Tibial nerve (tissue), 4 donors: ENCODE data around the gene ARCN1.

ENCODE experiments used
- EP300 ChIP-seq, 2 donors: sonication (generic); formaldehyde crosslinking; IDR thresholded peaks; one replicate each; pipeline ENCODE4 v1.6.1; 2017; ENCODE audit warnings: antibody characterized with exemption in 2 of 2, mild to moderate bottlenecking in 1 of 2
- POLR2A ChIP-seq, 2 donors: fragments of 450-650 bp; IDR thresholded peaks; one replicate each; pipeline ENCODE4 v1.6.1; 2017; ENCODE audit warnings: antibody characterized with exemption in 2 of 2, mild to moderate bottlenecking in 2 of 2, moderate library complexity in 2 of 2
- TF ChIP-seq, protein P1 (sequence below), 5 experiments: fragments of 200-600 bp in 3 of 5; fragments of 450-650 bp in 2 of 5; sonication (generic) in 3 of 5; IDR thresholded peaks; one replicate each; pipeline ENCODE4 v1.5.1; 2016 to 2019; ENCODE audit warnings: antibody characterized with exemption in 5 of 5, mild to moderate bottlenecking in 3 of 5, moderate library complexity in 2 of 5

DNA sequence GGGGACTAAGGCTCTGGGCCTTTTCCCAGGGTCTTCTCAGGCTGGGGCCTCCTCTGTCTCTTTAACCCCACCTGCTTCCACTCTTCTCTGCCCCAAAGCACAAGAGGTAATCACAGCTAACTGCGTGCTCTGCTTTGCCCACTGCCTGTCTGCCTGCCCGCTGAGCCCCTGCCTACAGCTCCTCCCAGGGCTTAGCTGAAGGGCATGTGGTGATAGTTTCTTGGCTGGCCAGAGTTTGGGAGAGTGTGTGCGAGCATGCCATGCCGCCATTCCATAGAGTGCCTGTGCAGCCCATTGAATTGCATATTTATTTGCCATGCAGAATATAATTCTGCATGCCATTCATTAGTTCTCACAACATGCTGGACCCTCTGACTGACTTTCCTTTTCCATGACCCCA, 67.7 kb downstream of the ARCN1 start:
- TF ChIP-seq, protein P1, sequence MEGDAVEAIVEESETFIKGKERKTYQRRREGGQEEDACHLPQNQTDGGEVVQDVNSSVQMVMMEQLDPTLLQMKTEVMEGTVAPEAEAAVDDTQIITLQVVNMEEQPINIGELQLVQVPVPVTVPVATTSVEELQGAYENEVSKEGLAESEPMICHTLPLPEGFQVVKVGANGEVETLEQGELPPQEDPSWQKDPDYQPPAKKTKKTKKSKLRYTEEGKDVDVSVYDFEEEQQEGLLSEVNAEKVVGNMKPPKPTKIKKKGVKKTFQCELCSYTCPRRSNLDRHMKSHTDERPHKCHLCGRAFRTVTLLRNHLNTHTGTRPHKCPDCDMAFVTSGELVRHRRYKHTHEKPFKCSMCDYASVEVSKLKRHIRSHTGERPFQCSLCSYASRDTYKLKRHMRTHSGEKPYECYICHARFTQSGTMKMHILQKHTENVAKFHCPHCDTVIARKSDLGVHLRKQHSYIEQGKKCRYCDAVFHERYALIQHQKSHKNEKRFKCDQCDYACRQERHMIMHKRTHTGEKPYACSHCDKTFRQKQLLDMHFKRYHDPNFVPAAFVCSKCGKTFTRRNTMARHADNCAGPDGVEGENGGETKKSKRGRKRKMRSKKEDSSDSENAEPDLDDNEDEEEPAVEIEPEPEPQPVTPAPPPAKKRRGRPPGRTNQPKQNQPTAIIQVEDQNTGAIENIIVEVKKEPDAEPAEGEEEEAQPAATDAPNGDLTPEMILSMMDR (IDR thresholded peaks at IDR 0.05) = no peak
- TF ChIP-seq POLR2A (IDR thresholded peaks at IDR 0.05) (no peak), EP300 (IDR thresholded peaks at IDR 0.05) (no peak)
